Upper lobe of left lung (tissue), 6 donors: Measurements from ENCODE around the gene KCNN2. TPM values are rescaled to one million over a fixed set of nuclear protein-coding genes. Genes with fewer than 3 reads are reported as not detected.

Experiments
- ATAC-seq, 2 donors: fragments of 200-7000 bp; cut with Tn5 transposase; one replicate each; pipeline ENCODE4 v1.9.1; 2022; ENCODE audit warnings: mild to moderate bottlenecking in 2 of 2, moderate library complexity in 2 of 2; ENCODE audit not compliant: low FRiP score in 2 of 2
- DNase-seq, 2 donors: peaks; one replicate each; pipeline ENCODE4 v3.0.0-alpha.2; 2019 to 2020
- H3K27ac ChIP-seq, 4 donors: fragments of 200-600 bp; sonication (generic); one replicate each; pipeline ENCODE4 v1.5.1; 2016 to 2019
- H3K27me3 ChIP-seq, 4 donors: fragments of 200-600 bp; sonication (generic); one replicate each; pipeline ENCODE4 v1.5.1; 2017 to 2019
- H3K36me3 ChIP-seq, 4 donors: fragments of 200-600 bp; sonication (generic); one replicate each; pipeline ENCODE4 v1.5.1; 2016 to 2019
- H3K4me1 ChIP-seq, 4 donors: fragments of 200-600 bp; sonication (generic); one replicate each; pipeline ENCODE4 v1.5.1; 2018 to 2019
- H3K4me3 ChIP-seq, 4 donors: fragments of 200-600 bp; sonication (generic); one replicate each; pipeline ENCODE4 v1.5.1; 2017 to 2019; ENCODE audit warnings: mild to moderate bottlenecking in 2 of 4, moderate library complexity in 1 of 4
- H3K9me3 ChIP-seq, 4 donors: fragments of 200-600 bp; sonication (generic); one replicate each; pipeline ENCODE4 v1.5.1; 2018 to 2019
- EP300 ChIP-seq, 4 donors: sonication (generic); formaldehyde crosslinking; IDR thresholded peaks; one replicate each; pipeline ENCODE4 v1.5.1; 2017; ENCODE audit warnings: antibody characterized with exemption in 4 of 4, control low read depth in 2 of 4
- POLR2A ChIP-seq, 4 donors: fragments of 450-650 bp; IDR thresholded peaks; one replicate each; pipeline ENCODE4 v1.5.1; 2016 to 2017; ENCODE audit warnings: antibody characterized with exemption in 4 of 4, mild to moderate bottlenecking in 2 of 4
- POLR2AphosphoS5 ChIP-seq, 2 donors: sonication (generic); formaldehyde crosslinking; IDR thresholded peaks; one replicate each; pipeline ENCODE4 v1.5.1; 2017; ENCODE audit warnings: antibody characterized with exemption in 2 of 2
- WGBS, 2 donors: methylation state at CpG; one replicate each; pipeline ENCODE4 v1.1.5; 2017 to 2018; 5-methylcytosine and 5-hydroxymethylcytosine counted together
- total RNA-seq, 6 donors: library from RNA; depleted of rRNA in 4 of 6; stranded (reverse); fragments of >200 nt in 4 of 6; gene quantifications; one replicate each; pipeline versions ENCODE4 v1.1.0 to v1.2.1, GENCODE V29; 2016 to 2021
- TF ChIP-seq, protein P1 (sequence below), 6 experiments: fragments of 450-650 bp in 4 of 6; fragments of 200-600 bp in 2 of 6; sonication (generic) in 2 of 6; IDR thresholded peaks; one replicate each; pipeline ENCODE4 v1.5.1; 2016 to 2019; ENCODE audit warnings: antibody characterized with exemption in 6 of 6
- donor health status: DM: no; HTN: no; CAD: no; lungs with moderate emphysema.
- donor health status: DM: no; HTN: yes; CAD: no; lungs with severe emphysema.

Gene KCNN2
- total RNA-seq, 6 donors from 2014 or later: 0.55 to 3.2 (median 1.9) TPM

DNA sequence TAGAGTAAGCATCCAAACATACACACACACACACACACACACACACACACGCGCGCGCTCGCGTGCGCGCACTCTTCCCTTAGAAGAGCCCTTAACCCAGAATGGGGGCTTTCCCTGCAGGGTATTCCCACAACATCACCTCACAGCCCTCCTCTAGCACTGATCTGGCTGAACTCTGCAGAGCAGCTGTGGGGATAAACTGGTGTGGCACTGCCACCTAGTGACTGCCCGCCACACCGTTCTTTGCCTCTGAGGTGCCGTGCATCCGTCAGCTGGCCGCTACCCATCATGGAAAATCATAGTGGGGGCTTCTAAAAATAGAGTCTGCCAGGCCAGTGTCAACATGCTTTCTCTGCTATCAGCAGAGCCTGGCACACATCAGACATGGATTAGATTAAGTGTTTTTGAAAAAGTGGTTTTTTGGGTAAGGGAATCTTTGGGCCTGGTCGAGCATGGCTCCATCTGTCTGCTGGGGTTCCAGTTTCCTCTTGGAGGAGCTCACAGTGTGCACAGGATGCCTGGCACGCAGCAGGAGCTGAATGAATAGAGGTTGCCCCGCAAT, 88.1 kb downstream of the KCNN2 start:
- peak; percentile 51 to 75 for DNase-seq

DNA sequence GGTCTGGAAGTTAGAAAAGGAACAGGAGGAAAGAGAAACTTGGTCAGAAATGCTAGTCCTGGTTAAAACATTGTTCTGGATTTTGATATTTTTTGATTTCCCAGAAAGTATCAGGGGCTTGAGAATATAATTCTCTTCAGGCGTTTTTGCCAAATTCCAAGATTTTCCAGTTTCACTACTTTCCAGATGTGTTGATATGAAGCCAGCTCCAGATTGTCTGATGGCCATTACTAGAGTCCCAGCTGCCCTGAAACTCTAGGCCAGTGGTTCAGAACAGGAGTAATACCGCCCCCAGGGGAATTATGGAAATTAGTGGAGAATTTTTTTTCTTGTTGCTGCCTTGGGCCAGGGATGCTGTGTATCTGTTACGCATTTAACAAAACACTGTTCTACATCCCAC, 88.6 kb downstream of the KCNN2 start:
- H3K4me3 ChIP-seq: no peak overlapping the region
- DNase-seq (no peak), ATAC-seq (no peak)
- H3K27me3 ChIP-seq: no peaks in the 10 kb centered on the region
- H3K36me3 ChIP-seq: no peaks in the 10 kb centered on the region
- TF ChIP-seq POLR2AphosphoS5 (IDR thresholded peaks at IDR 0.05) (no peak), POLR2A (IDR thresholded peaks at IDR 0.05) (no peak), EP300 (IDR thresholded peaks at IDR 0.05) (no peak)
- TF ChIP-seq, protein P1, sequence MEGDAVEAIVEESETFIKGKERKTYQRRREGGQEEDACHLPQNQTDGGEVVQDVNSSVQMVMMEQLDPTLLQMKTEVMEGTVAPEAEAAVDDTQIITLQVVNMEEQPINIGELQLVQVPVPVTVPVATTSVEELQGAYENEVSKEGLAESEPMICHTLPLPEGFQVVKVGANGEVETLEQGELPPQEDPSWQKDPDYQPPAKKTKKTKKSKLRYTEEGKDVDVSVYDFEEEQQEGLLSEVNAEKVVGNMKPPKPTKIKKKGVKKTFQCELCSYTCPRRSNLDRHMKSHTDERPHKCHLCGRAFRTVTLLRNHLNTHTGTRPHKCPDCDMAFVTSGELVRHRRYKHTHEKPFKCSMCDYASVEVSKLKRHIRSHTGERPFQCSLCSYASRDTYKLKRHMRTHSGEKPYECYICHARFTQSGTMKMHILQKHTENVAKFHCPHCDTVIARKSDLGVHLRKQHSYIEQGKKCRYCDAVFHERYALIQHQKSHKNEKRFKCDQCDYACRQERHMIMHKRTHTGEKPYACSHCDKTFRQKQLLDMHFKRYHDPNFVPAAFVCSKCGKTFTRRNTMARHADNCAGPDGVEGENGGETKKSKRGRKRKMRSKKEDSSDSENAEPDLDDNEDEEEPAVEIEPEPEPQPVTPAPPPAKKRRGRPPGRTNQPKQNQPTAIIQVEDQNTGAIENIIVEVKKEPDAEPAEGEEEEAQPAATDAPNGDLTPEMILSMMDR (IDR thresholded peaks at IDR 0.05): no peak
- 76 to 79% methylated on average over 3 of the region's 3 CpGs for WGBS, 2 donors
- peaks cover 0 to 7% (median 2%) of the 10 kb centered on the region in 4 donors for H3K4me1 ChIP-seq
- no peaks in the 10 kb centered on the region for H3K9me3 ChIP-seq
- H3K27ac ChIP-seq: no peak overlapping the region

More for the DNA sequence above, 88.1 kb downstream of the KCNN2 start:
- H3K4me1 ChIP-seq: peaks cover 0 to 7% (median 2%) of the 10 kb centered on the region in 4 donors
- no peaks in the 10 kb centered on the region for H3K9me3 ChIP-seq
- H3K4me3 ChIP-seq: no peak overlapping the region
- no peak overlapping the region for H3K27ac ChIP-seq
- peak; percentile 88 to 89 for ATAC-seq
- H3K27me3 ChIP-seq: no peaks in the 10 kb centered on the region
- no peaks in the 10 kb centered on the region for H3K36me3 ChIP-seq
- 8 to 10% methylated on average over 13 of the region's 16 CpGs for WGBS, 2 donors
- TF ChIP-seq POLR2A (IDR thresholded peaks at IDR 0.05): no peak
- TF ChIP-seq POLR2AphosphoS5 (IDR thresholded peaks at IDR 0.05): no peak
- TF ChIP-seq EP300 (IDR thresholded peaks at IDR 0.05): no peak
- TF ChIP-seq, protein P1 (IDR thresholded peaks at IDR 0.05): peak; percentile 49 to 83 (median 68)

DNA sequence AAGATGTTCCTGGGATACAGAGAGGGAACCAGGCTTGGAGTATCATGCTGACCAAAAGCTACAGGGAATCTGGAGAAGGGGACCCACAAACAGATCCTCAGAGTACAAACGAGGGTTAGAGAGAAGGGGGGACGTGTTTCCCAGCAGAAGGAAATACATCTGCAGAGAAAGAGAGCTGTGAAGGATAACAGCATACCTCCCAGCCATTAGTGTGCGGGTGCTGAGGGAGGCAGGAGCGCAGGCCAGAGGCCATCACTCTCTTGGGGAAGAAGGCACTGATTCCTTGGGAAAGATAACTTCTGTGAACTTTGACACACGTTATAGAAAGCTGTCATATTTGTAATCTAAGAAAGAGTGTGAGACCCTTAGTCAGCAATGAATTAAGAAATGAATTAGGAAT, 96.9 kb downstream of the KCNN2 start:
- TF ChIP-seq, protein P1 (IDR thresholded peaks at IDR 0.05): no peak
- TF ChIP-seq POLR2AphosphoS5 (IDR thresholded peaks at IDR 0.05): no peak
- no peak for TF ChIP-seq EP300 (IDR thresholded peaks at IDR 0.05)
- no peak for TF ChIP-seq POLR2A (IDR thresholded peaks at IDR 0.05)
- Histone ChIP-seq H3K27me3 (no peaks in the 10 kb centered on the region), H3K36me3 (no peaks in the 10 kb centered on the region), H3K4me3 (no peak overlapping the region), H3K27ac (no peak overlapping the region), H3K9me3 (no peaks in the 10 kb centered on the region), H3K4me1 (no peaks in the 10 kb centered on the region)
- DNase-seq (no peak), ATAC-seq (no peak)
- WGBS, 2 donors: 55 to 72% methylated on average over 5 of the region's 5 CpGs

DNA sequence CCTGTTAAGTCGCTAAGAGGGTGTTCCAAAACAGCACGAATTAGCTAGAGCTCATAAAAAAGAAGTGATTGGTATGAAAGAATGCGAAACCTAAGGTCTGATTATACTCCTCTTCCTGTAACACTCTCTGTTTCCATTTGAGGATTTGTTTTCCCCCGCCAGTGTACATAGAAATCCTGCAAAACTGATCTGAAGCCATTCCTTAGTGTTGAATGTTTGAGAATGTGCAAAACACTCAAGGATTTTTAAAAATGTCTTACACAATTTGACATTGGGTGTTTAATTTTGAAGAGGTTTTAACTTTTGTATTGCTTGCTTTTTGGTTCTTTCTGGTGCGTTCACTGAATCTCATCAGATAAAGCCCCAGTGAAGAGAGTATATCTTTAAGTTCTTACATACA, 105.3 kb downstream of the KCNN2 start:
- peak overlapping the region in 1 of 4 donors; percentile 22 for H3K27ac ChIP-seq
- DNase-seq (no peak), ATAC-seq (no peak)
- TF ChIP-seq POLR2AphosphoS5 (IDR thresholded peaks at IDR 0.05) (no peak), EP300 (IDR thresholded peaks at IDR 0.05) (no peak), POLR2A (IDR thresholded peaks at IDR 0.05) (no peak)
- TF ChIP-seq, protein P1 (IDR thresholded peaks at IDR 0.05): no peak
- WGBS, 2 donors: 46 to 53% methylated on average over 5 of the region's 5 CpGs
- no peaks in the 10 kb centered on the region for H3K9me3 ChIP-seq
- H3K27me3 ChIP-seq: no peaks in the 10 kb centered on the region
- peaks cover 0 to 4% (median 0%) of the 10 kb centered on the region in 4 donors for H3K4me1 ChIP-seq
- no peak overlapping the region for H3K4me3 ChIP-seq
- no peaks in the 10 kb centered on the region for H3K36me3 ChIP-seq

DNA sequence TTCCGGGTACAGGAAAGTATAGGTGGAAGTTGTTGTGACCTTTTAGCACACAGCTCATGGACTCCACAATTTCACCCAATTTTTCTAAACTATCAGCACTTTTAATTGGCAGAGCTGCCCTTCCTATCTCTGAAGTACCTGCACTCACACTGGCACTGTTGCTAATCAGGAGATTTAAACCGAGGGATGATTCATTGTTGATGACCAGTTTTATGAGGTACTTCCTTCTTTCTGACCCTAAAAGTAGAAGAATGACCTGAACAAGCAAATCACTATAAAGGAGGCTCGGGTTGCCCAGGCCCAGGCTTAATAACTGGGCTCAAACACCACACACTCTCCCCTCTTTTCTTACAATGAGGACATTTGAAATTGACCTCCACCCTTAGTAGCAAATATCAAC, 105.9 kb downstream of the KCNN2 start:
- Histone ChIP-seq H3K27ac (peak overlapping the region in 1 of 4 donors; percentile 22), H3K9me3 (no peaks in the 10 kb centered on the region), H3K4me1 (peaks cover 0 to 4% (median 0%) of the 10 kb centered on the region in 4 donors), H3K27me3 (no peaks in the 10 kb centered on the region), H3K4me3 (no peak overlapping the region), H3K36me3 (no peaks in the 10 kb centered on the region)
- ATAC-seq (no peak), DNase-seq (no peak)
- TF ChIP-seq, protein P1 (IDR thresholded peaks at IDR 0.05): no peak
- no peak for TF ChIP-seq POLR2AphosphoS5 (IDR thresholded peaks at IDR 0.05)
- TF ChIP-seq EP300 (IDR thresholded peaks at IDR 0.05): no peak
- 39 to 53% methylated on average over 3 of the region's 3 CpGs for whole genome bisulfite sequencing, 2 donors
